Nephron (organoid): ENCODE data around the gene PGGHG.
A peak's percentile ranks its signal among the peaks of the same experiment; 100 is the strongest.
"Not testable (repeated sequence)": the region's sequence is repeated elsewhere in the genome, so short reads cannot be mapped to it uniquely, and the experiment has no call there.

ENCODE experiments used
- H3K27ac Mint-ChIP-seq, 3 experiments: 2 replicates each; pipeline ENCODE4 v1.8.0; 2020; ENCODE audit warnings: mixed read lengths in 3 of 3, mild to moderate bottlenecking in 2 of 3, moderate library complexity in 1 of 3
- H3K27me3 Mint-ChIP-seq: 2 replicates; pipeline ENCODE4 v1.8.0; 2021; ENCODE audit warnings: low read depth, mild to moderate bottlenecking, moderate library complexity, mixed read lengths
- H3K36me3 Mint-ChIP-seq: 2 replicates; pipeline ENCODE4 v1.8.0; 2020; ENCODE audit warnings: low read depth, mixed read lengths
- H3K4me1 Mint-ChIP-seq: 2 replicates; pipeline ENCODE4 v1.8.0; 2020; ENCODE audit warnings: mixed read lengths
- H3K4me3 Mint-ChIP-seq, 3 experiments: 2 replicates each; pipeline ENCODE4 v1.8.0; 2020; ENCODE audit warnings: mild to moderate bottlenecking in 3 of 3, mixed read lengths in 3 of 3, moderate library complexity in 2 of 3
- H3K9me3 Mint-ChIP-seq: 2 replicates; pipeline ENCODE4 v1.8.0; 2020; ENCODE audit warnings: mixed read lengths
- TF ChIP-seq, protein P1 (sequence below), 3 experiments: fragments of 200-600 bp; sonication (generic); IDR thresholded peaks; one replicate each; pipeline ENCODE4 v1.5.0; 2021; ENCODE audit warnings: antibody characterized with exemption in 3 of 3; ENCODE audit not compliant: unreplicated experiment in 3 of 3

PGGHG gene

DNA sequence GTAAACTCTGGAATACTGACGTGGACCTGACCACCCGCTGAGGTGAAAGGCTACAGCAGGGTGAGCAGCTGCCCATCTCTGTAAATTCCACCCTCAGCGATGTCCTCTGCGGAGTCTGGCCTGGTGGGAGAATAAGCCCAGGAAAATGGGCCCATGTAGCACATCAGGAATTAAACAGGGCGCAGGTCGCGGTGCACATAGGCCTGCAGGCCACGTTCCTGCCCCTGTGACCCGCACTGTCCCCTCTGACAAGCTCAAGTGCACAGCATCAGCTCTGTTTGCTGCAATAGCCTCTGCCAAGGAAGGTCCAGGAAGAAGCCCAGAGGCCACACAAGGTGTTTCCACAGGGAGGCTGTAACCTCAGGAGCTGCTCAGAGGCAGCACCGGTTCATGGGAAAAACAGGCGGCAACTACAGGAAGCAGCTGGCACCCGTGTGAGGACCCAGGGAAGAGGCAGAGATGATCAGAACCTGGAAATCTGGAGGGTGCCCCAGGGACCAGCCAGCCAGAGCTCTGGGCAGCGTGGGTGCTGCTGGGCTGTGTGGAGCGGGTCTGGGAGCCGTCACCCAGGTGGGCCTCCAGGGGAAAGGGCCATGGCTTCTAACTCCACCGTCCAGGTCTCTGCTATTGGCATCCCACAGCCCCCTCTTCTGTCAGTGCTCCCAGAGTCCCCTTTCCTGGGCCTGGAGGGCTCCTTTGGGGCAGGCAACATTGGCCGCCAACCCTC lies 17.9 kb downstream of the PGGHG start:
- TF ChIP-seq, protein P1, sequence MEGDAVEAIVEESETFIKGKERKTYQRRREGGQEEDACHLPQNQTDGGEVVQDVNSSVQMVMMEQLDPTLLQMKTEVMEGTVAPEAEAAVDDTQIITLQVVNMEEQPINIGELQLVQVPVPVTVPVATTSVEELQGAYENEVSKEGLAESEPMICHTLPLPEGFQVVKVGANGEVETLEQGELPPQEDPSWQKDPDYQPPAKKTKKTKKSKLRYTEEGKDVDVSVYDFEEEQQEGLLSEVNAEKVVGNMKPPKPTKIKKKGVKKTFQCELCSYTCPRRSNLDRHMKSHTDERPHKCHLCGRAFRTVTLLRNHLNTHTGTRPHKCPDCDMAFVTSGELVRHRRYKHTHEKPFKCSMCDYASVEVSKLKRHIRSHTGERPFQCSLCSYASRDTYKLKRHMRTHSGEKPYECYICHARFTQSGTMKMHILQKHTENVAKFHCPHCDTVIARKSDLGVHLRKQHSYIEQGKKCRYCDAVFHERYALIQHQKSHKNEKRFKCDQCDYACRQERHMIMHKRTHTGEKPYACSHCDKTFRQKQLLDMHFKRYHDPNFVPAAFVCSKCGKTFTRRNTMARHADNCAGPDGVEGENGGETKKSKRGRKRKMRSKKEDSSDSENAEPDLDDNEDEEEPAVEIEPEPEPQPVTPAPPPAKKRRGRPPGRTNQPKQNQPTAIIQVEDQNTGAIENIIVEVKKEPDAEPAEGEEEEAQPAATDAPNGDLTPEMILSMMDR (IDR thresholded peaks at IDR 0.05; ENCODE audit: unreplicated experiment in 3 of 3) = no peak

DNA sequence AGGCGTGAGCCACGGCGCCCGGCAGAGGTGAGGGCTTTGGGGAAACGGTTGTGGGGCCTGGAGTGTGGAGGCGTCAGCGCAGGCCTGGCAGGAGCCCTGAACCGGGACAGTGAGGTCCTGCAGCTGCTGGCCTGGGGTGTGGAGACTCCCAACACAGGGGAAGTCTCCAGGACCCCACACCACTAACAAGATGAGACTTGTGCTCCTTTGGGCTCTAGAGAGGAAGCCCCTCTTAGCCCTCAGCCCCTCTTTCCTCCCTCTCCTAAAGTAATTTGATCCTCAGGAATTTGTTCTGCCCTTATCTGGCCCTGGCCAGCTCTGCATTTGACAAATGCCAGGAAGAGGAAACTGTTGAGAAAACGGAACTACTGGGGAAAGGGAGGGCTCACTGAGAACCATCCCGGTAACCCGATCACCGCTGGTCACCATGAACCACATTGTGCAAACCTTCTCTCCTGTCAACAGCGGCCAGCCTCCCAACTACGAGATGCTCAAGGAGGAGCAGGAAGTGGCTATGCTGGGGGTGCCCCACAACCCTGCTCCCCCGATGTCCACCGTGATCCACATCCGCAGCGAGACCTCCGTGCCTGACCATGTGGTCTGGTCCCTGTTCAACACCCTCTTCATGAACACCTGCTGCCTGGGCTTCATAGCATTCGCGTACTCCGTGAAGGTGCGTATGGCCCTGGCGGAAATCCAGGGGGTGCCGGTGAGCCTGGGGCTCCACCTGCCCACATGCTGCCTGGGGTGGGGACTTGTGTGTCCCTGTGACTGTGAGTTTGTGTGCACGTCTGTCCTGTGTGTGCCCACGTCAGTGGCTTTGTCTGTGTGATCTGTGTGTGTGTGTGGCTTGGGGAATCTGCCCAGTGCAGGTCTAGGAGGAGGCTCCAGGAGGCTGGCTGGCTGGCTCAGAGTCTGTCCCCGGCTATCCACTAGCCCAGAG lies 19.1 kb downstream of the PGGHG start, which contains the start of gene IFITM2:
Gene IFITM2 (plus strand): TSS at position 51 of the 943 bp plus-strand sequence. CDS start 377 bp downstream, at position 428.
- not testable (repeated sequence) for H3K27me3 Mint-ChIP-seq, H3K36me3 Mint-ChIP-seq, H3K9me3 Mint-ChIP-seq
- Mint-ChIP-seq H3K27ac (peak within 1 kb of the TSS; percentile 95 to 98 (median 97)), H3K4me1 (peaks cover 55% of the 10 kb centered on the region), H3K4me3 (peak within 1 kb of the TSS; percentile 93 to 96 (median 94))

More for the DNA sequence above, 17.9 kb downstream of the PGGHG start:
- no peaks in the 10 kb centered on the region for H3K9me3 Mint-ChIP-seq
- H3K4me3 Mint-ChIP-seq = peak overlapping the region; percentile 40 to 64 (median 57)
- H3K27ac Mint-ChIP-seq = peak overlapping the region; percentile 52 to 84 (median 57)
- peaks cover 44% of the 10 kb centered on the region for H3K4me1 Mint-ChIP-seq
- H3K27me3 Mint-ChIP-seq = no peaks in the 10 kb centered on the region
- H3K36me3 Mint-ChIP-seq = no peaks in the 10 kb centered on the region

DNA sequence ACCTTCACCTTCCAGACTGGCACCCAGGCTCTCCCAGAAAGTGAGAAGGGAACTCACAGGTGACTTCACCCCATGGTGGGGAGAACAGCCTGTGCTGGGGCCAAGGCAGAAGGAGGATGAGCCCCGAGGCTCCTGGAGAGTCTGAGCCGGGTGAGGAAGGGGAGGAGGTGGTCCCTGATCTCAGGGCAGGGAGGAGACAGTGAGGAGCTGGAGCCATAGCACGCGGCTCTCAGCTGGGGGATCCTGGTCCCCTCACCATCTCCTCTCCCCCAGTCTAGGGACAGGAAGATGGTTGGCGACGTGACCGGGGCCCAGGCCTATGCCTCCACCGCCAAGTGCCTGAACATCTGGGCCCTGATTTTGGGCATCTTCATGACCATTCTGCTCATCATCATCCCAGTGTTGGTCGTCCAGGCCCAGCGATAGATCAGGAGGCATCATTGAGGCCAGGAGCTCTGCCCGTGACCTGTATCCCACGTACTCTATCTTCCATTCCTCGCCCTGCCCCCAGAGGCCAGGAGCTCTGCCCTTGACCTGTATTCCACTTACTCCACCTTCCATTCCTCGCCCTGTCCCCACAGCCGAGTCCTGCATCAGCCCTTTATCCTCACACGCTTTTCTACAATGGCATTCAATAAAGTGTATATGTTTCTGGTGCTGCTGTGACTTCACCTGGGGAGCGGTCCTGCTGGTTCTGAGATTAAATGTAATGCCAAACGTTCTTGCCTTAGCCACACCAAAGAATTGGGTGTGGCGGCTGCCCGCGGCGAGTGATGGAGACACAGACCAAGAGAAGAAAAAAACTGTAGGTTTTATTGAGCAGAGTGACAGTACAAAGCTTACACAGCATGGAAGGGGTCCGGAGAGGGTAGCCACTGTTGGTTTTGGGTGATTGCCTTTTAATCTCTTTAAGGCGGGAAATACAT lies 20.1 kb downstream of the PGGHG start:
- H3K27me3 Mint-ChIP-seq, H3K36me3 Mint-ChIP-seq, H3K9me3 Mint-ChIP-seq: not testable (repeated sequence)
- Mint-ChIP-seq H3K27ac (peak overlapping the region; percentile 95 to 98 (median 97)), H3K4me3 (peak overlapping the region; percentile 93 to 96 (median 94)), H3K4me1 (peaks cover 65% of the 10 kb centered on the region)

DNA sequence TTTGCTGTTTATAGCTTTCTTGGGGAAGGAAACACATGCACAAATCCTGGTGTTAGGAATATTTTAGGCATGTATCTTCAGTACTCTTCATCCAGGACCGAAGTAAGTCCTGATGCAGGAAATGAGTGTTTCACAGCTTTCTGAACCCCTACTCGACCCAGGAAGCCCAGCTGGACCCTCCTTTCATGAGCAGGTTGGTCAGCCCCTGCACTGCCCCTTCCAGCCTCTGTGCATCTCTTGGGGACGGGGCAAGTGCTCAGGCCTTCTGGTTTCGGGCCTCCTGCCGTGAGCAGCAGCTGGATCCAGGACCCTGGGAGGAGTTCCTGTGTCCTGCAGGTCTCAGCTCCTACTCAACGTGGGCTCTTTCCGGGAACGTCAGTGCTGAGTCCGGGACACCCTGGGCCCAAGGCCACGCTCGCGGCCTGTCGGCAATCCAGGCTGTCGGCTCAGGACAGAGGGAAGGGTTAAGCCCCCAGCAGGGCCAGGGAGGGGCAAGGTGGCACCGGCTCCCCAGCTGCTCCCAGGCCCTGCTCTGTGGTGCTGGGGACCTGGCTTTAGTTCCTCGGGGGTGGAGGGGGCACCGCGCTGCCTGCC lies 21.1 kb downstream of the PGGHG start:
- H3K4me3 Mint-ChIP-seq = peak overlapping the region; percentile 93 to 96 (median 94)
- H3K27ac Mint-ChIP-seq = peak overlapping the region; percentile 93 to 98 (median 97)
- peaks cover 69% of the 10 kb centered on the region for H3K4me1 Mint-ChIP-seq
- H3K27me3 Mint-ChIP-seq = peaks cover 10% of the 10 kb centered on the region
- not testable (repeated sequence) for H3K36me3 Mint-ChIP-seq, H3K9me3 Mint-ChIP-seq

DNA sequence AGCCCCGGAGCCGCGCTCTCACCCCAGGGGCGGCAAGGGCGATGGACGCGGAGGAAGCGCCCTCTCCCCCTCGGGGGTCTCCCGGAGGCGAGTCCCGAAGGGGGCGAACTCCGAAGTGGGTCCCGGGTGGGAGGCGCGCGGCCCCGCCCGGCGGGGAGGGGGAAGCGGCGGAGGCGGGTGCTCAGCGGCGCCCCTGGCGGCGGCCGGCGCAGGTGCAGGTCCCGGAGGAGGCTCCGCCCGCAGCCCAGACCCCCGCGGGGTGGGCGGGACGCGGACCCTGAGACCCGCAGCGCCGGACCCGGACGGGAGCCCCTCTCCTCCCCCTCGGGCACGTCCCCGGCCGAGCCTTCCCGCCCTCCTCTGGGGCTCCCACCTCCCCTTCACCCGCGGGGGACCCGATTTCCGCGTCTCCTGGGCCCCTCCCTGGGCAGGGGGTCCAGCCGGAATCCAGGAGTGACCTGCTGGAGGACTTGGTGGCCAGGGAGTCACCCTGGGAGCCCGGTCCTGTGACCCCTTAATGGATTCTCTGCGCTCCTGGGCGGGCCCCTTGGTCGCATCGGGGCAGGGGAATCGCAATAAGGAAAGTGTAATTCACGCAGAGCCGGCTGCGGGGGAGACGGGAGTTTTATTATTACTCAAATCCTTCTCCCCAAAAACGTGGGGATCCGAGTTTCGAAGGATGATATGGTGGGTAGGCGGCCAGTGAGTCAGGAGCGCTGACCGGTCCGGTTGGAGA lies 22.3 kb downstream of the PGGHG start:
- H3K36me3 Mint-ChIP-seq, H3K9me3 Mint-ChIP-seq: not testable (repeated sequence)
- Mint-ChIP-seq H3K27ac (peak overlapping the region; percentile 93 to 96 (median 96)), H3K27me3 (peaks cover 10% of the 10 kb centered on the region), H3K4me1 (peaks cover 58% of the 10 kb centered on the region), H3K4me3 (peak overlapping the region; percentile 82 to 90 (median 89))

DNA sequence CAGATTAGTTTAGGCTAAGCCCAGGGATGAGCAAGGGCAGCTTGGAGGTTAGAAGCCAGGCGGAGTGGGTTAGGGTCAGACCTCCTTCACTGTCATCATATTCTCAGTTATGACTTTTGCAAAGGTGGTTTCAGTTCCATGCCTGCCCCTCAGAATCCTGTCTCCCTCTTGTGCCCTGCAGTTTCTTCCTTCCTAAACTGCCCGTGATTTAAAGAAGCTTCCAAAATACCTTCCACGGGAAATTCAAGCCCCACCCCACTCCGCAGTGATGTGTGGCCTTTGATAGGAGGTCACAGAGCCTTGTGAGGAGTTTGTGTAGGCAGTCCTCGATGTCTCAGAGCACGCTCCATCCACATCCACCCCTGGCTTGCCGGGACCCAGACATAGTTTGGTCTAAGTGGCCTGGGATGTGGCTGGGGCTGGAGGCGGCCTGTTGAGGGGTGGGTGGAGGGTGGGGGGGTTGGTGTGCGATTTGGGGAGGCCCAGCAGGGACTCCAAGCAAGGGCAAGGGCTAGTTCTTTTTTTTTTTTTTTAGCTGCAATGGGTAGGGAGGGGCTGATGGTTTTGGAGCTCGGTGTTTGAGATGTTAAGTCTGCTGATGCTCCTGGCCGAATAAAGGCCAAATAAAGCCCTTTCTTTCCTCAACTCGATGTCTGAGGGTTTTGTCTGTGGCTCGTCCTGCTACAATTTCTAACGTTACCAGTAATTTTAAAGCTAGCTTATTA lies 23.3 kb downstream of the PGGHG start:
- H3K9me3 Mint-ChIP-seq = no peaks in the 10 kb centered on the region
- peaks cover 59% of the 10 kb centered on the region for H3K4me1 Mint-ChIP-seq
- H3K4me3 Mint-ChIP-seq = peak overlapping the region; percentile 82 to 90 (median 89)
- peaks cover 18% of the 10 kb centered on the region for H3K27me3 Mint-ChIP-seq
- no peaks in the 10 kb centered on the region for H3K36me3 Mint-ChIP-seq
- TF ChIP-seq, protein P1 (IDR thresholded peaks at IDR 0.05; ENCODE audit: unreplicated experiment in 3 of 3) = no peak
- peak overlapping the region; percentile 93 to 96 (median 96) for H3K27ac Mint-ChIP-seq
